ENCODE results near the gene SNHG17. TPM values are rescaled to one million over a fixed set of nuclear protein-coding genes. Genes with fewer than 3 reads are reported as not detected.
"Not testable (repeated sequence)": the region's sequence is repeated elsewhere in the genome, so short reads cannot be mapped to it uniquely, and the experiment has no call there.

The SNHG17 gene
- total RNA-seq, 1 donor from 2014 or later, result 18.0 TPM

DNA sequence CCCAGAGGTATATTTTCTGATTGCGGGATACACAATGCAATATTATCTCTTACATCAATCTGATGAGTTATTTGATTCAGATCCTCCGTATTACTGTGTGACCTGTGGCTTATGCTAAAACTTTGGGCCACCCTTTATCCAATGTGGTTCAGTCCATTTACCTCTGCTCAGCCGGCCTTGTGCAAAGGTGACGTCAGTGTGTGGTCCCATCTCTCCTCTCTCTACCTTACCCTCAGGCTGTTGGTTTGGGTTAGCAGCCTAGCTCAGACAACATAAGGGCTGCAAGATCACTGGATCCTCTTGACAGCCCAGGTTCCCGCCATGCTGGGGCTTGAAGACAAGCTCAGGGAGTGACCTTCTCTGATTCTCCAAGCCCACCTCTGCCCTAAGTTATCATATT, 33.0 kb downstream of the SNHG17 start:
- DNase-seq (ENCODE audit: low spot score), result no peak
- Mint-ChIP-seq H3K36me3 (ENCODE audit: low read depth, unreplicated experiment) (peaks cover 8% of the 10 kb centered on the region), H3K4me3 (ENCODE audit: unreplicated experiment) (no peak overlapping the region), H3K27me3 (ENCODE audit: unreplicated experiment) (no peaks in the 10 kb centered on the region), H3K9me3 (ENCODE audit: unreplicated experiment) (no peaks in the 10 kb centered on the region), H3K27ac (ENCODE audit: unreplicated experiment) (no peak overlapping the region), H3K4me1 (ENCODE audit: unreplicated experiment) (no peaks in the 10 kb centered on the region)
- TF ChIP-seq, protein P1, sequence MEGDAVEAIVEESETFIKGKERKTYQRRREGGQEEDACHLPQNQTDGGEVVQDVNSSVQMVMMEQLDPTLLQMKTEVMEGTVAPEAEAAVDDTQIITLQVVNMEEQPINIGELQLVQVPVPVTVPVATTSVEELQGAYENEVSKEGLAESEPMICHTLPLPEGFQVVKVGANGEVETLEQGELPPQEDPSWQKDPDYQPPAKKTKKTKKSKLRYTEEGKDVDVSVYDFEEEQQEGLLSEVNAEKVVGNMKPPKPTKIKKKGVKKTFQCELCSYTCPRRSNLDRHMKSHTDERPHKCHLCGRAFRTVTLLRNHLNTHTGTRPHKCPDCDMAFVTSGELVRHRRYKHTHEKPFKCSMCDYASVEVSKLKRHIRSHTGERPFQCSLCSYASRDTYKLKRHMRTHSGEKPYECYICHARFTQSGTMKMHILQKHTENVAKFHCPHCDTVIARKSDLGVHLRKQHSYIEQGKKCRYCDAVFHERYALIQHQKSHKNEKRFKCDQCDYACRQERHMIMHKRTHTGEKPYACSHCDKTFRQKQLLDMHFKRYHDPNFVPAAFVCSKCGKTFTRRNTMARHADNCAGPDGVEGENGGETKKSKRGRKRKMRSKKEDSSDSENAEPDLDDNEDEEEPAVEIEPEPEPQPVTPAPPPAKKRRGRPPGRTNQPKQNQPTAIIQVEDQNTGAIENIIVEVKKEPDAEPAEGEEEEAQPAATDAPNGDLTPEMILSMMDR (IDR thresholded peaks at IDR 0.05; ENCODE audit: unreplicated experiment), result no peak

DNA sequence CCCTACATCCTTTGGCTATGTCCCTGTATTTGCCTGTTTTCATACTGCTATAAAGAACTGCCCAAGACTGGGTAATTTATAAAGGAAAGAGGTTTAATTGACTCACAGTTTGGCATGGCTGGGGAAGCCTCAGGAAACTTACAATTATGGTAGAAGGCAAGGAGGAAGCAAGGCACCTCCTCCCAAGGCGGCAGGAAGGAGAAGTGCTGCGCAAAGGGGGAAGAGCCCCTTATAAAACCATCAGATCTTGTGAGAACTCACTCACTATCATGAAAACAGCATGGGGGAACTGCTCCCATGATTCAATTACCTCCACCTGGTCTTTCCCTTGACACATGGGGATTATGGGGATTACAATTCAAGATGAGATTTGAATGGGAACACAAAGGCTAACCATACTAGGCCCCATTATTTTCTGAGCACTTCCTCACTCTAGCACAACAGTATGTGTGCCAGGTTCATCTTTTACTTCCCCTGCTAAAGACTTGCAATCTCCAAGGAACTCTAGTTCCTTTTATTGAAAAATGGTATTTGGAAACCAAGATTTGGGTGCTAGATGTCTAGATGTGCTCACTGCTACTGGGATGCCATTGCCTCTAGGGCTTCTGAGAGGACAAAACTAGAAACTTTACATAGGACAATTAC, 39.3 kb downstream of the SNHG17 start:
- not testable (repeated sequence) for DNase-seq (ENCODE audit: low spot score); H3K4me3 Mint-ChIP-seq (ENCODE audit: unreplicated experiment); H3K9me3 Mint-ChIP-seq (ENCODE audit: unreplicated experiment); H3K27me3 Mint-ChIP-seq (ENCODE audit: unreplicated experiment); H3K27ac Mint-ChIP-seq (ENCODE audit: unreplicated experiment); H3K4me1 Mint-ChIP-seq (ENCODE audit: unreplicated experiment); H3K36me3 Mint-ChIP-seq (ENCODE audit: low read depth, unreplicated experiment)

DNA sequence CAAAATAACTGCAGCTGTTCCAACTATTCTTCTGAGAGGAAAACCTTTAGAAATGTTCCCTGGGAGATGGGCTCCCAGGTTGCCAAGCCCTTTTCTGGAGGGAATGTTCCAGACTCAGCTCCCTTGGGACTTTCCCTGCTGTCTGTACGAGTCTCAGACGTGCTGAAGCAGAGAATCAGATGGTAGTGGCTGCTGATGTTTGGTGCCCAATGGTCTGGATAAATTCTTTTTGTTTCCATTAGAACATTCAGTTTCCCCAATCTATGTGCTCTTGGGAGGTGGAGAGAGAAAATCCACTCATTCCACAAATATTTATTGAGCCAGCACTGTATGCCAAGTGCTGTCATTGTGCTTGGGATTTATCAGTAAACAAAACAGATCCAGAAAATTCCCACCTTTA, 40.0 kb downstream of the SNHG17 start:
- DNase-seq (ENCODE audit: low spot score), result no peak
- H3K27ac Mint-ChIP-seq (ENCODE audit: unreplicated experiment), result no peak overlapping the region
- H3K4me3 Mint-ChIP-seq (ENCODE audit: unreplicated experiment), result no peak overlapping the region
- peaks cover 3% of the 10 kb centered on the region for H3K27me3 Mint-ChIP-seq (ENCODE audit: unreplicated experiment)
- TF ChIP-seq, protein P1 (IDR thresholded peaks at IDR 0.05; ENCODE audit: unreplicated experiment), result no peak
- H3K4me1 Mint-ChIP-seq (ENCODE audit: unreplicated experiment), result no peaks in the 10 kb centered on the region
- no peaks in the 10 kb centered on the region for H3K9me3 Mint-ChIP-seq (ENCODE audit: unreplicated experiment)
- no peaks in the 10 kb centered on the region for H3K36me3 Mint-ChIP-seq (ENCODE audit: low read depth, unreplicated experiment)

DNA sequence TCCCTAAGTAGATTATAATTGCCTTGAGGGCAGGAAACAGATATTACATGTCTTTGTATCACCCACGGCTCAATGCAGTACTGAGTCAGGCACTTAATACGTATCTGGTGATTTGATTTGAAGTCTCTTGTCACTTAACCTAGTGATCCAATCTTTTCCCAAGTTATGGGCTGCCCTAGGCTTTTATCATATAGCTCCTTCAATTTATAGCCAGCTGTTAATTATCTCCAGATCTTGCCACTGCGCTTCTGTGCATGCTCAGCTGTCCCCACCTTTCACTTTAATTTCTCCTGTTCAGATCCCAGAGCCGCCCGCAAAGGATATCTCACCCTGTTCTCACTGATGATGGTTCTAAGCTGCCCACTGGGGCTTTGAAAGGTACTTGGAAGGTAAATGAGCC, 41.9 kb downstream of the SNHG17 start:
- Mint-ChIP-seq H3K4me3 (ENCODE audit: unreplicated experiment) (no peak overlapping the region), H3K27me3 (ENCODE audit: unreplicated experiment) (peaks cover 3% of the 10 kb centered on the region), H3K9me3 (ENCODE audit: unreplicated experiment) (no peaks in the 10 kb centered on the region), H3K4me1 (ENCODE audit: unreplicated experiment) (no peaks in the 10 kb centered on the region), H3K27ac (ENCODE audit: unreplicated experiment) (no peak overlapping the region), H3K36me3 (ENCODE audit: low read depth, unreplicated experiment) (no peaks in the 10 kb centered on the region)
- DNase-seq (ENCODE audit: low spot score), result no peak
- TF ChIP-seq, protein P1 (IDR thresholded peaks at IDR 0.05; ENCODE audit: unreplicated experiment), result no peak

DNA sequence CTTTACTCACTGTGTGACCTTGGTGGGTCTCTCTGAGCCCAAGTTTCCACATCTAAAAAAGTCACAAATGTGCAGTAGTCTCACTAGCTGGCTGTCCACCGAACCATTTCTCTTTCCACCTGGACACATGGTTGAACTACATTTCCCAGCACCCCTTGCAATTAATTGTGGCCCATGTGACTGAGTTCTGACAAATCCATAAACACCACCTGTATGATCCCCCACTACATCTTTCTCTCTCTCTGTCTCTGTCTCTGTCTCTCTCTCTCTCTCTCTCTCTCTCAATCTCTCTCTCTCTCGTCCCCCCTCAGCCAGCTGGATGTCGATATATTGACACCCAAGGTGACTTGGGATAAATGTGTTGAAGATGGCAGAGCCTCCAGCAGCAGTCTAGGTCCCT, 42.8 kb downstream of the SNHG17 start:
- Mint-ChIP-seq H3K27ac (ENCODE audit: unreplicated experiment) (no peak overlapping the region), H3K27me3 (ENCODE audit: unreplicated experiment) (peaks cover 3% of the 10 kb centered on the region), H3K9me3 (ENCODE audit: unreplicated experiment) (no peaks in the 10 kb centered on the region), H3K36me3 (ENCODE audit: low read depth, unreplicated experiment) (no peaks in the 10 kb centered on the region), H3K4me3 (ENCODE audit: unreplicated experiment) (no peak overlapping the region), H3K4me1 (ENCODE audit: unreplicated experiment) (no peaks in the 10 kb centered on the region)
- DNase-seq (ENCODE audit: low spot score), result no peak
- TF ChIP-seq, protein P1 (IDR thresholded peaks at IDR 0.05; ENCODE audit: unreplicated experiment), result no peak

All from endothelial cell (in vitro differentiated cells).